ENCODE results near the gene VCPKMT.

VCPKMT gene

DNA sequence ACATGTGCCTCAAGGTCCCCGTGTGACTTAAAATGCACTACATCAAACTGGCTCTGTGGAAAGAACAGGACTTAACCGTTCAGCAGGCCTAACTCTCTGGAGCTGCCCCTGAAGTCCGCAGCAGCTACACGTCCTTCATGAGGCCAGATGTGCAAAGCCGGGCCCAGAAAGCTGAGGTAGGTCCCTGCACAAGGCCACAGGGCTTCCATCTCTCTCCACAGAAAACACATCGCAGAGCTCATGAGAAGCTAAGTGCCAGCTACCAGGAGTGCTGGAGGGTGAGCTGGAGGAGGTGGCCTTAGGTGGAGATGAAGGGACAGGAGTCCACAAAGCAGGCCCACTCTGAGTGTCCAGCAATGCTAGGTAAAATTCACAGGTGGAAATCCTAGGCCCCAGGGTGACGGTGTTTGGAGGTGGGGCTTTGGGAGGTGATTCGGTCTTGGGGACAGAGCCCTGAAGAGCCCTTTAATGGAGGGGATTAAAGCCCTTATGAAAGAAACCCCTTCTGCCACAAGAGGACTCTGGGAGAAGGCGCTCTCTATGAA lies 52.4 kb downstream of the VCPKMT start:
- no peak for DNase-seq

DNA sequence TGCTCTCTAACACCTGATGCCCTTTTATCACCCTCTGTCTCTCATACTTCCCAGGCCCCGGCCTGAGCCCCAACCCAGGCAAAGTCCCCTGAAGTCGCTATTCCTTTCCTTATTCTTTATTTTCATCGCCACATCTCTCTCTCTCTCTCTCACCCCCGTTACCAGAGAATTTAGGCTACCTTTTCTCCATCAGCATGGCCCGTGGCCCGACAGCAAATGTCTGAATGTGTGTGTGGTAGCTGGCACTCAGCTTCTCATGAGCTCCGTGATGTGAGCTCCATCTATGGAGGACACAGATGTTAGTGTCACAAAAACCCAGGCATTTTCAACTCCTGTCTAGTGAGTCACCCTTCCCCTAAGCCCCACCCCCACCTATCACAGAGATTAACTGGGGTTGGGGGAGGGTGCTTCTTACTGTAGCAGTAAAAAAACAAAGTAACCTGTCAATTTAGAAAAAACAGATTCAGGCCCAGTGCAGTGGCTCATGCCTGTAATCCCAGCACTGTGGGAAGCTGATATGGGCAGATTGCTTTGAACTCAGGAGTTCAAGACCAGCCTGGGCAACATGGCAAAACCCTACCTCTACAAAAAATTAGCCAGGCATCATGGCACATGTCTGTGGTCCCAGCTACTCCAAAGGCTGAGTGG lies 53.8 kb downstream of the VCPKMT start:
- DNase-seq: peak; percentile 59 to 79

DNA sequence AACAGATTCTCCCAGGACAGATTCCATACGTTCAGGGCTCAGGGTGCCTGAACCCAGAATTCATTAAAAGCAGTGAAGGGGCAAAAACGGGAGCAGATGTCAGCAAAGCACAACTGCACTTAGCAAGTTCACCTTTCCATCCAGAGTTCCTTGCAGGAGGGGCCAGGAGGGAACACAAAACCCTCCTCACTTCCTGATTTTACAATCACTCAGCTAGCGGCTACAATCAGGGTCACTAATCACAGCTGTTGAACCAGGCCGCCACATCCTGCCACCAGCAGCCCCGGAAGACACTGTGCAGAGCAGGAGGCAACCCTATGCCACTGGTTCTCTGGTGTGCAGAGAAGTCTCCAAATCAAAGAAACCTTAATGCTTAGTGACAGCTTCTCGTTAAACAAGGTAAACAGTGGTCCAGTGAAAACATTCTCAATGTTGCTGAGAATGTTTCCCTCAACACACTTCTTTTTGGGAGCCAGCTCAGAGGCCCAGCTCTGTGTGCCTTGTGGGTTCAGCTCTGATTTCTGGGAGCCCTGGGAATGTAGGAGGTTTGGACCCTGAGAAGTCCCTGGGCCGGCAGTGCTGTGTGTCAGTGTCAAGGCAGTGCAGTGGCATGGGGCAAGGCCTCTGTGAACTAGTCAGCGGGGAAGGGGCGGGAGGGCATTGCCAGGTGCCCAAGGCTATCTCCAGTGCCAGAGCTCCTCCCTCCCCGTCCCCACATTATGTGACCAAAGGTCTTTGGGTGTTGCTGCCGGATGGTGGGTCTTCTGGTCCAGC lies 54.5 kb downstream of the VCPKMT start:
- DNase-seq: peak; percentile 37 to 60

DNA sequence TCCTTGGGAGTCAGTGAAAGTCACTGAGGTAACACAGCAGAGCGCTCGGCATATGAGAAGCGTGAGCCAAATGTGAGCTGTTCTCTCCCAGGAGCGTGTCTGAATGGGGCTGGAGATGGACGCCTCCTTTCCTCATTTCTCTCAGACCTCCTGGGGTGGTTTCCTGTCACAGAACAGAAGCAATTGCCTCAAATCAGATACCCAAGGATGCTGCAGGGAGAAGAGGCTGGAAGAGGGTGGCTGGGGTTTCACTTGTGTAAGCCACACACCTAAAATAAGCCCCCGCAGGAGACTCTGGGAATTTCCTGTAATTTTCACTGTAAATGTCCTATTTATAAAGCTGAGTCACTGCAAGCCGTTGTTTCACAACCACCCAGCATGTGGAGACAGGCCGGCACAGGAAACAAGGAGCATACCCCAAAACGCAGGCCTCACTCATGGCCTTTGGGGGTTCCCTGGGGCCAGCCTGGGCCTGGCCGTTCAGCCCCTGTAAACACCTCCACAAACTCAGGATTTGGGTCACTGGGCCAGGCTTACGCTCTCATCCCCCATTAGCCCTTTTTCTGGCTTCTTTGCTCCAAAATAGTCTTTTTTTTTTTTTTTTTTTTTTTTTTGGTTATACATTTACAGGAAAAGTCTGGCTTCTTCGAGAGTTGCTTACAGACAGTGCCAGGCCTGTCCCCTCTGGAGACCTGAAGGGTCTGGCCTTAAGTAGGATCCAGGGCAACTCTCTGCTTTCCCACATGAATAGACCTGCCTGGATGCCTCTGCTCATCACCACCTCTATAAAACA lies 55.3 kb downstream of the VCPKMT start:
- peak; percentile 50 to 62 for DNase-seq

DNA sequence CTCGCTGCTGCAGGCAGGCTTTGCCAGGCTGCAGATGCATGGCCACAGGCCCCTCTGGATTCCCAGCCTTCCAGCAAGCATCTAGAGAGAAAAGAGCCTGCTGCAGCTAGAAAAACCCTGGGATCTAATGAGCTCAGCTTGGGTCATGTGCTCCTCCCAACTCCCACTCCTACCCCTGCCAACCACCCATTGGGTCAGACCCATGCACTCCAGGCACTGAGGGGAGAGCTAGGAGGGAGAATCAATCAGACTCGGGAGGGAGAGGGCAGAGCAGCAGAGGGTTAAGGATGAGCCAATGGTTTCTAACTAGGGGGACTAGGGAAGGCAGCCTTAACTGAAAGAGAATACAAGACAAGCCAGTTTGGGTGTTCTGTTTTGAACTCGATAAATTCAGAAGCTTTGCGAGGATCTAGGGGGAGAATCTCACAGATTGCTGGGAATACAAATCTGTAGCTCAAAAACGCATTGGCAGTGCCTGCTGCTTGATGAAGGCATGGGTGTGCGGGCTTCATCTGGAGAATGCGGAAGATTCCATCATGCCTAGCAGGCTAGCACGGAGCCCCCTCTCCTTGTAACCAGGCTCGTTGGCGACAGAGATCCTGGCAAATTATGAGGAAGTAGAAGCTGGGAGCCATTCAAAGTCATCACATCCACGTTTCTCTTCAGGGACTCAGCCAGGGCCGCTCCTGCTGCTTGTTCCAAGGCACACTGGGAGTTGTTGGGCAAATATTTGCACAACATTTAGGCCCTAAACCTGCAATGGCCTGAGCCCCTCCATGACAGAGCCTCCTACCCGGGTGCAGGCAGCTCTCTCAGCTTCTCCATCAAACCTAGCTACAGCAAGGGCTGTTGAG lies 56.4 kb downstream of the VCPKMT start:
- peak; percentile 86 to 89 for DNase-seq
